Smooth muscle cell (in vitro differentiated cells): ENCODE results near the gene SEZ6L2. TPM values are rescaled to one million over a fixed set of nuclear protein-coding genes. Genes with fewer than 3 reads are reported as not detected.

Experiments
- DNase-seq: peaks from one replicate; lab custom pipeline; 2025; ENCODE audit not compliant: unreplicated experiment; lab: John Stamatoyannopoulos, UW
- H2AFZ ChIP-seq: fragments of 200-600 bp; sonication (generic); 2 replicates; pipeline ENCODE4 v1.6.0; 2016; ENCODE audit warnings: antibody characterized with exemption, low read depth, mild to moderate bottlenecking
- H3F3A ChIP-seq: fragments of 200-600 bp; sonication (generic); 2 replicates; pipeline ENCODE4 v1.6.0; 2017; ENCODE audit warnings: antibody characterized with exemption, low read depth
- H3K27ac ChIP-seq: fragments of 200-600 bp; sonication (generic); 2 replicates; pipeline ENCODE4 v1.5.1; 2016; ENCODE audit warnings: low read depth, mild to moderate bottlenecking
- H3K27me3 ChIP-seq: fragments of 200-600 bp; sonication (generic); 2 replicates; pipeline ENCODE4 v1.6.1; 2016; ENCODE audit warnings: low read depth, mild to moderate bottlenecking
- H3K36me3 ChIP-seq: fragments of 200-600 bp; sonication (generic); 2 replicates; pipeline ENCODE4 v1.5.1; 2016; ENCODE audit warnings: low read depth
- H3K4me1 ChIP-seq: fragments of 200-600 bp; sonication (generic); 2 replicates; pipeline ENCODE4 v1.5.1; 2016; ENCODE audit warnings: low read depth
- H3K4me2 ChIP-seq: fragments of 200-600 bp; sonication (generic); 2 replicates; pipeline ENCODE4 v1.6.0; 2016; ENCODE audit warnings: mild to moderate bottlenecking
- H3K4me3 ChIP-seq: fragments of 200-600 bp; sonication (generic); 2 replicates; pipeline ENCODE4 v1.5.1; 2016; ENCODE audit warnings: mild to moderate bottlenecking
- H3K79me2 ChIP-seq: fragments of 200-600 bp; sonication (generic); 2 replicates; pipeline ENCODE4 v1.6.0; 2016; ENCODE audit warnings: low read depth, mild to moderate bottlenecking
- H3K9ac ChIP-seq: fragments of 200-600 bp; sonication (generic); 2 replicates; pipeline ENCODE4 v1.6.0; 2016; ENCODE audit warnings: low read depth
- H3K9me3 ChIP-seq: fragments of 200-600 bp; sonication (generic); replicated peaks from 2 replicates; pipeline ENCODE4 v1.5.1; 2016; ENCODE audit warnings: low read depth
- H4K20me1 ChIP-seq: fragments of 200-600 bp; sonication (generic); 2 replicates; pipeline ENCODE4 v1.6.0; 2016; ENCODE audit warnings: low read depth
- CTCF ChIP-seq: fragments of 200-600 bp; sonication (generic); IDR thresholded peaks from 2 replicates; pipeline ENCODE4 v1.5.1; 2017; ENCODE audit warnings: borderline replicate concordance, mild to moderate bottlenecking, antibody characterized with exemption; ENCODE audit not compliant: insufficient read depth, poor library complexity, severe bottlenecking
- WGBS: methylation state at CpG from one replicate; pipeline ENCODE4 v1.1.7; 2016; ENCODE audit warnings: low lambda C conversion rate; 5-methylcytosine and 5-hydroxymethylcytosine counted together
- polyA plus RNA-seq: library from polyadenylated mRNA; unstranded; fragments of >200 nt; fragmentation: Nextera tagmentation; extraction: Ambion mirVana; gene quantifications from 2 replicates; pipeline ENCODE4 v1.2.1, GENCODE V29; 2016
- total RNA-seq: library from RNA; depleted of rRNA; stranded (reverse); fragments of >200 nt; gene quantifications from 2 replicates; pipeline ENCODE4 v1.2.3, GENCODE V29; 2014

The SEZ6L2 gene
- total and polyA plus RNA-seq, 2 experiments from 2014 or later = 46.1 to 178 TPM

GRCh38 chr16:29860218-29860617, 39.1 kb downstream of the SEZ6L2 start:
- no peak overlapping the region for H3K27ac ChIP-seq
- peaks cover 15% of the 10 kb centered on the region for H3K79me2 ChIP-seq
- H2AFZ ChIP-seq = no peak overlapping the region
- DNase-seq = no peak
- no peak overlapping the region for H3K4me3 ChIP-seq
- H3K9me3 ChIP-seq = no peaks in the 10 kb centered on the region
- no peak overlapping the region for H3K4me2 ChIP-seq
- H3K4me1 ChIP-seq = peaks cover 15% of the 10 kb centered on the region
- no peak overlapping the region for H3K9ac ChIP-seq
- no peaks in the 10 kb centered on the region for H3F3A ChIP-seq
- H3K36me3 ChIP-seq = no peaks in the 10 kb centered on the region
- H4K20me1 ChIP-seq = no peaks in the 10 kb centered on the region
- TF ChIP-seq CTCF = no peak
- WGBS = 87% methylated on average over 9 of the region's 9 CpGs
- no peaks in the 10 kb centered on the region for H3K27me3 ChIP-seq

GRCh38 chr16:29858974-29859373, 40.4 kb downstream of the SEZ6L2 start:
- Histone ChIP-seq H3K4me1 (peaks cover 15% of the 10 kb centered on the region), H3K27me3 (no peaks in the 10 kb centered on the region), H3F3A (no peaks in the 10 kb centered on the region), H3K4me2 (no peak overlapping the region), H3K9me3 (no peaks in the 10 kb centered on the region), H3K79me2 (peaks cover 15% of the 10 kb centered on the region), H3K36me3 (no peaks in the 10 kb centered on the region), H3K4me3 (no peak overlapping the region), H3K27ac (no peak overlapping the region), H3K9ac (no peak overlapping the region), H4K20me1 (no peaks in the 10 kb centered on the region), H2AFZ (no peak overlapping the region)
- WGBS = 98% methylated on average over 19 of the region's 19 CpGs
- DNase-seq = no peak
- no peak for TF ChIP-seq CTCF

- Histone ChIP-seq H3K36me3 (no peaks in the 10 kb centered on the region), H3K9ac (no peak overlapping the region), H3K9me3 (no peaks in the 10 kb centered on the region), H3K79me2 (peaks cover 15% of the 10 kb centered on the region), H3K4me1 (peaks cover 12% of the 10 kb centered on the region), H2AFZ (no peak overlapping the region), H3K4me3 (no peak overlapping the region), H4K20me1 (no peaks in the 10 kb centered on the region), H3K4me2 (no peak overlapping the region), H3K27ac (peak overlapping the region; percentile 71), H3K27me3 (no peaks in the 10 kb centered on the region), H3F3A (no peaks in the 10 kb centered on the region)
- no peak for DNase-seq
- WGBS = 83% methylated on average over 10 of the region's 10 CpGs
- no peak for TF ChIP-seq CTCF
Observed at GRCh38 chr16:29858149-29858849, 41.1 kb downstream of the SEZ6L2 start.
